HL-60 (cell line): ENCODE results near the gene ZSCAN22.

ENCODE experiments used
- DNase-seq, 2 experiments: peaks; one replicate each; pipeline ENCODE4 v3.0.0-alpha.2; 2010 to 2020; ENCODE audit warnings: low read depth in 1 of 2, low spot score in 1 of 2
- H3K27ac ChIP-seq: fragments of 250-450 bp; sonication (Bioruptor Pico); replicated peaks from 2 replicates; pipeline ENCODE4 v1.5.1; 2020; ENCODE audit warnings: mild to moderate bottlenecking, moderate library complexity
- H3K27me3 ChIP-seq: fragments of 250-450 bp; sonication (Bioruptor Pico); 2 replicates; pipeline ENCODE4 v1.5.1; 2021; ENCODE audit warnings: mild to moderate bottlenecking, moderate library complexity; ENCODE audit not compliant: insufficient read depth, poor library complexity, severe bottlenecking
- H3K4me3 ChIP-seq: replicated peaks from 2 replicates; pipeline ENCODE4 v1.5.1; 2011; ENCODE audit warnings: mild to moderate bottlenecking, control low read depth, low read length; ENCODE audit not compliant: insufficient read depth
- CTCF ChIP-seq: IDR thresholded peaks from one replicate; pipeline ENCODE4 v1.5.1; 2011; ENCODE audit warnings: low read length, control low read depth, inconsistent platforms; ENCODE audit not compliant: insufficient read depth
- GABPA ChIP-seq: IDR thresholded peaks from 2 replicates; pipeline ENCODE4 v1.6.1; 2012; ENCODE audit warnings: low read depth
- POLR2AphosphoS5 ChIP-seq: IDR thresholded peaks from 2 replicates; pipeline ENCODE4 v1.6.1; 2012; ENCODE audit warnings: low read depth
- REST ChIP-seq: IDR thresholded peaks from 2 replicates; pipeline ENCODE4 v1.6.1; 2012; ENCODE audit warnings: low read depth; ENCODE audit not compliant: insufficient replicate concordance
- SPI1 ChIP-seq: IDR thresholded peaks from 2 replicates; pipeline ENCODE4 v1.6.1; 2012; ENCODE audit warnings: low read depth, mild to moderate bottlenecking, borderline replicate concordance

ZSCAN22 gene

GRCh38 chr19:58385313-58385890 is 58.6 kb downstream of the ZSCAN22 start:
- TF ChIP-seq CTCF (no peak), POLR2AphosphoS5 (no peak), SPI1 (no peak)
- no peak overlapping the region for H3K4me3 ChIP-seq
- H3K27me3 ChIP-seq, result no peaks in the 10 kb centered on the region
- H3K27ac ChIP-seq, result peak overlapping the region; percentile 98
- no peak for DNase-seq

- peak in 1 of 2 experiments; percentile 18 for DNase-seq
- Histone ChIP-seq H3K4me3 (peak overlapping the region; percentile 43), H3K27ac (peak overlapping the region; percentile 98), H3K27me3 (no peaks in the 10 kb centered on the region)
- no peak for TF ChIP-seq GABPA
- TF ChIP-seq POLR2AphosphoS5, result no peak
- no peak for TF ChIP-seq CTCF
- no peak for TF ChIP-seq REST
- TF ChIP-seq SPI1, result no peak
Observed at GRCh38 chr19:58385891-58386575, 59.2 kb downstream of the ZSCAN22 start.

GRCh38 chr19:58386576-58387337 is 60.0 kb downstream of the ZSCAN22 start, which contains the start of gene RPS5:
TSS of gene RPS5 (plus strand) at chr19:58387269. CDS start at chr19:58388138, 869 bp downstream.
- peak; percentile 99 for DNase-seq
- Histone ChIP-seq H3K27me3 (no peaks in the 10 kb centered on the region), H3K4me3 (peak within 1 kb of the TSS; percentile 81), H3K27ac (peak within 1 kb of the TSS; percentile 98)
- TF ChIP-seq REST, result peak; percentile 73
- TF ChIP-seq GABPA, result peak; percentile 88
- TF ChIP-seq POLR2AphosphoS5, result peak; percentile 95
- TF ChIP-seq SPI1, result no peak
